HUES64 (cell line): ENCODE data around the gene OR6F1. TPM values are rescaled to one million over a fixed set of nuclear protein-coding genes. Genes with fewer than 3 reads are reported as not detected.
"Not testable (repeated sequence)": the region's sequence is repeated elsewhere in the genome, so short reads cannot be mapped to it uniquely, and the experiment has no call there.

ENCODE experiments used
- H3K27ac ChIP-seq: 2 replicates; pipeline ENCODE4 v1.7.0; 2013; ENCODE audit warnings: low read depth, low read length, inconsistent platforms
- H3K27me3 ChIP-seq: 2 replicates; pipeline ENCODE4 v1.6.1; 2013; ENCODE audit warnings: mild to moderate bottlenecking, low read length; ENCODE audit not compliant: insufficient read depth
- H3K36me3 ChIP-seq: 2 replicates; pipeline ENCODE4 v1.6.1; 2013; ENCODE audit warnings: mild to moderate bottlenecking, low read length; ENCODE audit not compliant: insufficient read depth
- H3K4me1 ChIP-seq: 2 replicates; pipeline ENCODE4 v1.6.1; 2013; ENCODE audit warnings: mild to moderate bottlenecking, low read length, moderate library complexity; ENCODE audit not compliant: insufficient read depth
- H3K4me3 ChIP-seq: 2 replicates; pipeline ENCODE4 v1.5.1; 2013; ENCODE audit warnings: mild to moderate bottlenecking, low read length, moderate library complexity
- H3K9ac ChIP-seq: 2 replicates; pipeline ENCODE4 v1.6.1; 2013; ENCODE audit warnings: mild to moderate bottlenecking, low read depth, low read length
- H3K9me3 ChIP-seq: 2 replicates; pipeline ENCODE4 v1.6.1; 2013; ENCODE audit warnings: low read depth, low read length; ENCODE audit not compliant: insufficient read depth
- WGBS: fragments of 150-250, 120-280 bp; methylation state at CpG from one replicate; pipeline ENCODE4 v1.1.7; 2013; ENCODE audit warnings: missing lambda C conversion rate; 5-methylcytosine and 5-hydroxymethylcytosine counted together
- polyA plus RNA-seq, 2 experiments: library from polyadenylated mRNA; stranded (reverse); fragments of 50-300 nt; gene quantifications; one replicate each; pipeline ENCODE4 v1.2.3, GENCODE V29; 2013

OR6F1 gene
- not detected for polyA plus RNA-seq (2013, experiment 1 of 2)
- not detected for polyA plus RNA-seq (2013, experiment 2 of 2)

DNA sequence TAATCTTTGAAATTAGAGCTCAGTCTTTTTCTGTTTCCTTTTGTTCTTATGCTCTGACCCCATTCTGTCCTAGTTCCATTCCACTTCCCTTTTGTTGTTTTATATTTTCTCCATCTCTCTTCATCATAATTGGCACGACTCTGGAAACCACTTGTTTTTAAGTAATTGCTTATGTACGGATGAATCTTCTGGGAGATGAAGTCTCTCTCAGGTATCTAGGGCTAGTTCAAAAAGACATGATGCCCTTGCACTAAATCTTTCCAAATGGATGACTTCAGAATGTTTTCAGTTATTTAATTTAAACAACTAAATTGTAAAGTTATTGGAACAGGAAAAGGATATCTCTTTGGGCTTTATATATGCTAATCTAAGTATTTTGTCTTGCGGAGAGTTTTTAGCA, at the start of gene OR6F1:
TSS of gene OR6F1 (minus strand) at position 101 of the 400 bp plus-strand sequence. CDS start 3,891 bp downstream, outside the sequence.
- Histone ChIP-seq H3K36me3 (no peaks in the 10 kb centered on the region), H3K4me1 (no peaks in the 10 kb centered on the region), H3K27me3 (no peaks in the 10 kb centered on the region), H3K27ac (no peak within 1 kb of the TSS), H3K9ac (no peak within 1 kb of the TSS), H3K4me3 (no peak within 1 kb of the TSS), H3K9me3 (peaks cover 74% of the 10 kb centered on the region)
- 74% methylated on average over 2 of the region's 3 CpGs for WGBS

DNA sequence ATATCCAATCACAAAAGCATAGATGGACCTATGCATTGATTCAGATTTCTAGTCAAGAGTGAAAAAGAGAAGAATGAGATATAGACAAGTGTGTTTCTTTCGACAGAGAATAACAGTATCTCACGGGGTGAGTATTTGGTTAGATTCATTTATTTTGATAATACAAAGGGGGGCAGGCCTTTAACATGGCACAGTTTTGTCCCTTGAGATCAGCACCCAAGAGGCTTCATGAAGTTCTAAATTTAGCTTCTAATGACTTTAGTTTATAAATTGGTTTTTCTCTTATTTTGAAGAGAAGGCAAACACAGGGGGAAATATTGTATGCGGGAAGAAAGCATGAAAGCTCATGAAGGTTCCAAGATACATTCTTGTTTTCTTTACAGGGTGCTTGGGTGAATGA, 44.0 kb upstream of the OR6F1 start, which contains the start of gene OR1C1:
TSS of gene OR1C1 (minus strand) at position 101 of the 400 bp plus-strand sequence. CDS start 2,150 bp downstream, outside the sequence.
- Histone ChIP-seq H3K4me3 (no peak within 1 kb of the TSS), H3K36me3 (no peaks in the 10 kb centered on the region), H3K27me3 (no peaks in the 10 kb centered on the region), H3K27ac (no peak within 1 kb of the TSS), H3K9ac (no peak within 1 kb of the TSS), H3K4me1 (no peaks in the 10 kb centered on the region), H3K9me3 (peaks cover 80% of the 10 kb centered on the region)
- 91% methylated on average over 3 of the region's 3 CpGs for whole genome bisulfite sequencing

DNA sequence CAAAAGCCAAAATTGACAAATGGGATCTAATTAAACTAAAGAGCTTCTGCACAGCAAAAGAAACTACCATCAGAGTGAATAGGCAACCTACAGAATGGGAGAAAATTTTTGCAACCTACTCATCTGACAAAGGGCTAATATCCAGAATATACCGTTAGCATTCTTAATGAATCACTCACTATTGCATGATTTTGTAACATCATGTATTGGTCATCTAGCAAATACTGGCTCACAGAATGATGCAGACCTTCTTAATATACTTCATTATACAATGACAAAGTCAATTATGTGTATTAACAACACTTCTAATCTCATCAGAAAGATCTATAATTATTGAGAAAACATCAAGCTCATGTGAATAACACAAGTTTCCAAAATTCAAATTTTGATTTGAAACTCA, 37.9 kb upstream of the OR6F1 start:
- not testable (repeated sequence) for H3K4me3 ChIP-seq, H3K36me3 ChIP-seq, H3K9ac ChIP-seq, H3K27me3 ChIP-seq, H3K4me1 ChIP-seq, H3K27ac ChIP-seq
- 90% methylated on average over 1 of the region's 1 CpG for WGBS
- peaks cover 71% of the 10 kb centered on the region for H3K9me3 ChIP-seq

DNA sequence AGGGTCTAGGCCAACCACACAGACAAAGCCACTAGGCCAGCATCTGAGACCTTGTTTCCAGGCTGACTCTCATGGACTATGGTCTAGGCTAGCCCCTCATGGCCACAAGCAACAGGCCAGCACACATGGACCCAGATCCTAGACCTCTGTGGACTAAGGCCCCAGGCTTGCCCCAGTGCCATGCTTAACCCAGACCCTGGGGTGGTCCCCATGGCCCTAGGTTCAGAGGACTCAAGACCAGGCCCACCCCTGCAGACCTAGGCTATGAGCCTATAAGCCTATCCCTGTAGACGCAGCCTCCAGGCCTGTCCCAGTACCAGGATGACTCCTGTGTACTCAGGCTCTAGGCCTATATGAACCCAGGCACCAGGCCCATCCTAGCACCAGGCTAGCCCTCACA, 33.4 kb upstream of the OR6F1 start:
- no peaks in the 10 kb centered on the region for H3K36me3 ChIP-seq

DNA sequence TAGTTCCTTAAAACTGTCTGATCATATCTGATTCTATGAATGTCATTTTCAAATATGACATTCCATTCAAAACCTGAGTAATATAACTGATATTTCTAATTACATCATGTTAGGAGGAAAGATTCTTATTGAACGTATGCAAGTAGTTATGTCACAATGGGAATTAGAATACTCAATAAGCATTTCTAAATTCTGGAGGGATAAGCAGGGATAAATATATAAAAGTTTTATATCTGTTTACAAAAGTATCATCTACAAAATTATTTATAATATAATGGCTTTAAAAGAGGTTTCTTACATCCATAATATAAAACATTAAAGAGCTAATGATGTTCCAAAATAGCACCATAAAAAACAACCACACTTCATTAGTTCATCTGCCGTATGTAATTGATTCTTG, 31.6 kb upstream of the OR6F1 start, which contains the start of gene OR14A2:
TSS of gene OR14A2 (minus strand) at position 101 of the 400 bp plus-strand sequence.
- H3K27me3 ChIP-seq, result no peaks in the 10 kb centered on the region
- H3K9ac ChIP-seq, result no peak within 1 kb of the TSS
- no peaks in the 10 kb centered on the region for H3K4me1 ChIP-seq
- H3K27ac ChIP-seq, result no peak within 1 kb of the TSS
- H3K4me3 ChIP-seq, result no peak within 1 kb of the TSS
- peaks cover 85% of the 10 kb centered on the region for H3K9me3 ChIP-seq
- no peaks in the 10 kb centered on the region for H3K36me3 ChIP-seq
- WGBS, result 100% methylated on average over 1 of the region's 2 CpGs

More for the DNA sequence above, 33.4 kb upstream of the OR6F1 start:
- H3K9ac ChIP-seq, result no peak overlapping the region
- H3K4me1 ChIP-seq, result no peaks in the 10 kb centered on the region
- no peak overlapping the region for H3K27ac ChIP-seq
- H3K9me3 ChIP-seq, result peaks cover 73% of the 10 kb centered on the region
- H3K27me3 ChIP-seq, result no peaks in the 10 kb centered on the region
- 91% methylated on average over 1 of the region's 1 CpG for WGBS
- no peak overlapping the region for H3K4me3 ChIP-seq

DNA sequence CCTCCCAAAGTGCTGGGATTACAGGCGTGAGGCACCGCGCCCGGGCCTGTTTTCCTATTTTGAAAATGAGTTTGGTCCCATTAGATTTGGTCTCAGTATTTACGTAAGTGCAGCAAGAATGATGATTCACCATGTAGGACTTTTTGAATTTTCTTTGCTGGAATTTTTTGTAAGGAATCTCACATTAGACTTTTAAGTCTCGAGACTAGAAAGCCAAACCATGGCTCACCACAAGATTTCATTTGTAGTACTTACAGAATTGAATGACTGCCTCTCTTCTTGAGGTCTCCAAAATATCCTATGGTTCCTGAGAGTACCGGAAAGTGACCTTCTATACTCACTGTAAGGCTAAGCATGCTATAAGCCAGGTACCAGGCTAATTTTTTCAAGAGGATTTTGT, 31.2 kb upstream of the OR6F1 start:
- H3K27me3 ChIP-seq, result no peaks in the 10 kb centered on the region
- no peak overlapping the region for H3K9ac ChIP-seq
- H3K4me1 ChIP-seq, result no peaks in the 10 kb centered on the region
- no peak overlapping the region for H3K27ac ChIP-seq
- peaks cover 85% of the 10 kb centered on the region for H3K9me3 ChIP-seq
- no peak overlapping the region for H3K4me3 ChIP-seq
- H3K36me3 ChIP-seq, result no peaks in the 10 kb centered on the region
- 87% methylated on average over 7 of the region's 7 CpGs for WGBS

DNA sequence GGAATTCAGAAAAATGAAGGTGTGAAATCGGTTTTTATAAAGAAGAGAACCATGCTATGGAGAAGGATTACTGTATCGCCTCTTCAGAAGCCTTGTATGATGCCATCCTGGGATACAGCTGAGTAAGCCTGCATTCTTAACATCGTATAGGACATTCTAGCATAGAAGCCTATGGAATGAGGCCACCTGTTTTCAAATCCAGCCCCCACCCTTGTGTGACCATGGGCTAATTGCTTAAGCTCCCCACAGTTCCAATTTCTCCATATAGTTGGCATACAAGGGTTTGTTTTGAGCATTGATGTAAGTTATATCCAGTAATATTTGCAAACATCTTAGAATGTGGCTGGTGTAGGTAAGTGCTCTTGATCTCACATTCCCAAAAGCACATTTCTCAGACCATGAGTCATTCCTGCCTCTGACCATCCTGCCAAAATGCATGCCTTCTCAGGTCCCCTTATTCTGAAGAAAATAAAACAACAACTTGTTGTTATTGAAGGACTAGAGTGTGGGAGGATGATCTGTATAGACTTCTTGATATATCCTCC, 30.0 kb upstream of the OR6F1 start:
- Histone ChIP-seq H3K4me3 (no peak overlapping the region), H3K9ac (no peak overlapping the region), H3K4me1 (no peaks in the 10 kb centered on the region), H3K27ac (no peak overlapping the region), H3K36me3 (no peaks in the 10 kb centered on the region), H3K27me3 (no peaks in the 10 kb centered on the region), H3K9me3 (peaks cover 81% of the 10 kb centered on the region)
- WGBS, result 67% methylated on average over 3 of the region's 3 CpGs

DNA sequence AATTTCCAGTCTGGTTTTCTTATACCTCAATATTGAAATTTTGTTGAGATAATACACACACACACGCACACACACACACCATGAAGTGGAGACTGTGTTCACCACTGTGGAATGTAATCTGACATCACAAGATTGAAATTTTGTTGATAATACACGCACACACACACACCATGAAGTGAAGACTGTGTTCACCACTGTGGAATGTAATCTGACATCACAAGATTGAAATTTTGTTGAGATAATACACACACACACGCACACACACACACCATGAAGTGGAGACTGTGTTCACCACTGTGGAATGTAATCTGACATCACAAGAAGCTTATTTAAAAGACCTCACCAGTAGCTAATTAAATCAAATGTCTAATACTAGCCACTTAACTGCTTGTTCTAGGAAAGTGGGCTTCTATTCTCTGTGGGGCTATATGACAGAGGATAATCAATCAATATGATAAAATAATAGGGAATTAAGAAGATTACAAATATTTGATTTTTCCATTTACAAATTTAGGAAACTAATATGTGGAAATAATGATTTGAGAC, 25.8 kb upstream of the OR6F1 start:
- not testable (repeated sequence) for H3K4me1 ChIP-seq, H3K4me3 ChIP-seq, H3K27me3 ChIP-seq, H3K27ac ChIP-seq, H3K9ac ChIP-seq, H3K36me3 ChIP-seq
- H3K9me3 ChIP-seq, result peaks cover 83% of the 10 kb centered on the region
- WGBS, result 20% methylated on average over 1 of the region's 3 CpGs

DNA sequence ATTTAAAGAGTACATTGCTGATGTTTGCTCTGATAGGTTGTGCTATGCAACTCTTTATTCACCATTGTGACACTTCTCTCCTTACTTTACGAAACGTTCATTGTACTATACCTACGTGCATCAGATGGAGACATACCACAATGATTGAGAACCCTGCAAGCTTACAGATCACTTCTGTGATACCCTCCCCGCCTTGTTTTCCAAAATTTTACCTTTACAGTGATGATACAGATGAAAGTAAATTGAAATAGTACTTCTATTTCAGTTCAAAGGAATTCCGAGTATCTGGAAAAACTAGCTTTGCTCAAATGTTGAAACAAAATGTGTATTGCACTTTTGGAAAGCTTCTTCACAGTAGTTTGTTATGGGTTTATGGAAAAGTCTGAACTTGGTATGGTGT, 25.3 kb upstream of the OR6F1 start:
- Histone ChIP-seq H3K36me3 (no peaks in the 10 kb centered on the region), H3K4me1 (no peaks in the 10 kb centered on the region), H3K9ac (no peak overlapping the region), H3K27ac (no peak overlapping the region), H3K4me3 (no peak overlapping the region), H3K9me3 (peaks cover 84% of the 10 kb centered on the region), H3K27me3 (no peaks in the 10 kb centered on the region)
- WGBS, result 83% methylated on average over 4 of the region's 5 CpGs

DNA sequence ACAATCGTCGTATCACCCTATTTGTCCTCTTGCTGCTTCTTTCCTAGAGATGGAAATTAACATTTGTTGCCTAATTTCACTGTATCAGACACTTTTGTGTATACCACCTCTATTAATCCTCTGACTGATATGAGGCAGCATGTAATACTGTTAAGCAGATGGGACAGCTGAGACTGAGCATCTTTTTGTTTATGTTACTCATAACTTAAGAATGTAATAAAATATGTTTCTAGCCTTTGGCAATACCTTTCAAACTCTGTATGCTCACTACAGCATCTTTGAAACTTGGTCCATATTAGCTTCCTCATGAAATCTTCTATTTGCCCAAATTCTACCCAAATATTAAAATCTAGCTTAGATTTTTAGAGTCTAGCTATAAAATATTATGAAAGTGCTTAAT, 24.3 kb upstream of the OR6F1 start:
- Histone ChIP-seq H3K9me3 (peaks cover 80% of the 10 kb centered on the region), H3K9ac (no peak overlapping the region), H3K27ac (no peak overlapping the region), H3K36me3 (no peaks in the 10 kb centered on the region), H3K4me1 (no peaks in the 10 kb centered on the region), H3K27me3 (no peaks in the 10 kb centered on the region), H3K4me3 (no peak overlapping the region)
- WGBS, result 100% methylated on average over 2 of the region's 2 CpGs

DNA sequence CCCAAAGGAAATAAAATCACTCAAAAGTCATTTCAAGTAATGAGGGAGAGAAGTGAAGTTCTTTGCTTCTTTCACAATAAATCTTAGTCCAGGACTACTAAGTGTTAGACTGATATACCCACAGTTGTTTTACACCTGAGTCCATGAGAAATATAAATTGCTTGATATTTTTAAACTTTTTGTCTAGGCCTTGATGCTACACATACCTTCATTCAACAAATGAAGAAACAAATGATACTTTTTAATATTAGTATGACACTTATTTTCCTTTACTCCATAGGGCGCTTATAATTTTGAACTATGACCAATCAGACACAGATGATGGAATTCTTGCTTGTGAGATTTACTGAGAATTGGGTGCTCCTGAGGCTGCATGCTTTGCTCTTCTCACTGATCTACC, 21.9 kb upstream of the OR6F1 start, which contains the start of gene OR14K1:
TSS of gene OR14K1 (plus strand) at position 301 of the 400 bp plus-strand sequence. CDS start at position 301, 0 bp downstream.
- Histone ChIP-seq H3K9ac (no peak within 1 kb of the TSS), H3K36me3 (no peaks in the 10 kb centered on the region), H3K4me1 (no peaks in the 10 kb centered on the region), H3K27me3 (no peaks in the 10 kb centered on the region), H3K4me3 (no peak within 1 kb of the TSS), H3K9me3 (peaks cover 77% of the 10 kb centered on the region), H3K27ac (no peak within 1 kb of the TSS)
- WGBS, result no CpG with 5 or more reads among the region's 1 CpG
